Uterus (tissue), 4 donors: ENCODE data around the gene PKNOX2. TPM values are rescaled to one million over a fixed set of nuclear protein-coding genes. Genes with fewer than 3 reads are reported as not detected.

ENCODE experiments used
- DNase-seq, 2 donors: peaks; one replicate each; pipeline ENCODE4 v3.0.0-alpha.2; 2019 to 2020
- H3K27ac ChIP-seq, 2 donors: fragments of 200-600 bp; sonication (generic); 1 replicate in 1 of 2; 2 replicates in 1 of 2; pipeline ENCODE4 v1.5.1; 2016 to 2018
- H3K27me3 ChIP-seq, 2 donors: fragments of 200-600 bp; sonication (generic); one replicate each; pipeline ENCODE4 v1.5.1; 2018 to 2019; ENCODE audit warnings: control low read depth in 1 of 2
- H3K36me3 ChIP-seq, 2 donors: fragments of 200-600 bp; sonication (generic); one replicate each; pipeline ENCODE4 v1.5.1; 2019; ENCODE audit warnings: control low read depth in 1 of 2
- H3K4me1 ChIP-seq, 2 donors: fragments of 200-600 bp; sonication (generic); one replicate each; pipeline ENCODE4 v1.5.1; 2018 to 2019; ENCODE audit warnings: control low read depth in 1 of 2
- H3K4me3 ChIP-seq, 2 donors: fragments of 200-600 bp; sonication (generic); 1 replicate in 1 of 2; 2 replicates in 1 of 2; pipeline ENCODE4 v1.5.1; 2018 to 2019; ENCODE audit warnings: mild to moderate bottlenecking in 1 of 2
- H3K9me3 ChIP-seq, 2 donors: fragments of 200-600 bp; sonication (generic); one replicate each; pipeline ENCODE4 v1.5.1; 2019; ENCODE audit warnings: control low read depth in 1 of 2
- POLR2A ChIP-seq, 2 donors: fragments of 450-650 bp; IDR thresholded peaks; one replicate each; pipeline ENCODE4 v1.6.1; 2016; ENCODE audit warnings: antibody characterized with exemption in 2 of 2, mild to moderate bottlenecking in 1 of 2, moderate library complexity in 1 of 2
- intact Hi-C: fragments of 100-400 bp; cut with DNase I; formaldehyde crosslinking; loops from one replicate; pipeline ENCODE4 v1.15.1; 2023; ENCODE audit warnings: low total_unique reads
- total RNA-seq, 4 donors: library from RNA; depleted of rRNA in 3 of 4; stranded (reverse); fragments of >200 nt in 3 of 4; gene quantifications; one replicate each; pipeline versions ENCODE4 v1.1.0 to v1.2.4, GENCODE V29; 2014 to 2023
- TF ChIP-seq, protein P1 (sequence below), 4 experiments: fragments of 200-600 bp in 2 of 4; fragments of 450-650 bp in 2 of 4; sonication (generic) in 2 of 4; IDR thresholded peaks; one replicate each; pipeline ENCODE4 v1.5.1; 2016 to 2019; ENCODE audit warnings: antibody characterized with exemption in 4 of 4, mild to moderate bottlenecking in 2 of 4, moderate library complexity in 1 of 4
- donor health status: DM: yes; HTN: yes; CAD: no.

The PKNOX2 gene
- total RNA-seq, 4 donors from 2014 or later: 0.29 to 22.7 (median 3.3) TPM

DNA sequence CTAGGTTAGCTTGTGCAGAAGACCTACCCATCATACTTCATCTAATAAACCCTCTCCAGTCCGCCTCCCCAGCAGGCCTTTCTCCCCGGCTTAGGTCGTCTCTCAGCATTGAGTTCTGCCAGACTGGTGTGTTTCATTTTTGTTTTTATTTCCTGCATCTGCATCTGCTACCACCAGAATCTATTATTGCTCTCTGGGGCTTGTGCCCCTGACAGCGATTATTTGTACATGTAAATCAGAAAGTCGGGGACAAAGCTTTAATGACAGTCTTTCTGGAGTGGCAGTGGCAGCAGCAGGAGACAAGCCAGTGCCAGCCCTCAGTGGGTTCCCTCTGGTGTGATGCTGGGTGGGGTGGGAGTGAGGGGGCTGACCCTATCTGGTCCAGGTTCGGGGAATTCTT is 127.5 kb downstream of the PKNOX2 start:
- Histone ChIP-seq H3K27me3 (no peaks in the 10 kb centered on the region), H3K4me1 (peaks cover 0 to 5% of the 10 kb centered on the region in 2 donors), H3K36me3 (no peaks in the 10 kb centered on the region), H3K27ac (no peak overlapping the region), H3K4me3 (no peak overlapping the region), H3K9me3 (no peaks in the 10 kb centered on the region)
- TF ChIP-seq, protein P1, sequence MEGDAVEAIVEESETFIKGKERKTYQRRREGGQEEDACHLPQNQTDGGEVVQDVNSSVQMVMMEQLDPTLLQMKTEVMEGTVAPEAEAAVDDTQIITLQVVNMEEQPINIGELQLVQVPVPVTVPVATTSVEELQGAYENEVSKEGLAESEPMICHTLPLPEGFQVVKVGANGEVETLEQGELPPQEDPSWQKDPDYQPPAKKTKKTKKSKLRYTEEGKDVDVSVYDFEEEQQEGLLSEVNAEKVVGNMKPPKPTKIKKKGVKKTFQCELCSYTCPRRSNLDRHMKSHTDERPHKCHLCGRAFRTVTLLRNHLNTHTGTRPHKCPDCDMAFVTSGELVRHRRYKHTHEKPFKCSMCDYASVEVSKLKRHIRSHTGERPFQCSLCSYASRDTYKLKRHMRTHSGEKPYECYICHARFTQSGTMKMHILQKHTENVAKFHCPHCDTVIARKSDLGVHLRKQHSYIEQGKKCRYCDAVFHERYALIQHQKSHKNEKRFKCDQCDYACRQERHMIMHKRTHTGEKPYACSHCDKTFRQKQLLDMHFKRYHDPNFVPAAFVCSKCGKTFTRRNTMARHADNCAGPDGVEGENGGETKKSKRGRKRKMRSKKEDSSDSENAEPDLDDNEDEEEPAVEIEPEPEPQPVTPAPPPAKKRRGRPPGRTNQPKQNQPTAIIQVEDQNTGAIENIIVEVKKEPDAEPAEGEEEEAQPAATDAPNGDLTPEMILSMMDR (IDR thresholded peaks at IDR 0.05): no peak
- TF ChIP-seq POLR2A (IDR thresholded peaks at IDR 0.05): no peak
- intact Hi-C loops: no loop called here
- DNase-seq: no peak

DNA sequence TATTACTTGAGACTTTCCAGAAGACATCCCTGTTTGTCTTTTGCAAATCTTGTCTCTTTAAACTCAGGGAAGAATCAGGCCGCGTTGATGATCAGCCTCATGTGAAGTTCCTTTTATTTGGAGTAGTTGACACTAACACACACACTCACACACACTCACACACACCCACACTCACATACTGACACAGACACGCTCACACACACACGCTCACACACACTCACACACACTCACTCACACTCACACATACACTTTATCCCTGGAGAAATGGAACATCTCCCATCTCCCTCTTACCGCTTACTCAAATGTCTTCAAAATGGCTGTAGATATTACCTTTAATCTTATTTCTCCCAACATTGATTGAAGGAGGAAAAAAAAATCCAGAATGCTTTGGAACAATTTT is 129.0 kb downstream of the PKNOX2 start:
- Histone ChIP-seq H3K27ac (no peak overlapping the region), H3K9me3 (no peaks in the 10 kb centered on the region), H3K4me1 (no peaks in the 10 kb centered on the region), H3K27me3 (no peaks in the 10 kb centered on the region), H3K36me3 (no peaks in the 10 kb centered on the region), H3K4me3 (no peak overlapping the region)
- intact Hi-C loops: no loop called here
- TF ChIP-seq, protein P1 (IDR thresholded peaks at IDR 0.05): no peak
- no peak for TF ChIP-seq POLR2A (IDR thresholded peaks at IDR 0.05)
- no peak for DNase-seq

DNA sequence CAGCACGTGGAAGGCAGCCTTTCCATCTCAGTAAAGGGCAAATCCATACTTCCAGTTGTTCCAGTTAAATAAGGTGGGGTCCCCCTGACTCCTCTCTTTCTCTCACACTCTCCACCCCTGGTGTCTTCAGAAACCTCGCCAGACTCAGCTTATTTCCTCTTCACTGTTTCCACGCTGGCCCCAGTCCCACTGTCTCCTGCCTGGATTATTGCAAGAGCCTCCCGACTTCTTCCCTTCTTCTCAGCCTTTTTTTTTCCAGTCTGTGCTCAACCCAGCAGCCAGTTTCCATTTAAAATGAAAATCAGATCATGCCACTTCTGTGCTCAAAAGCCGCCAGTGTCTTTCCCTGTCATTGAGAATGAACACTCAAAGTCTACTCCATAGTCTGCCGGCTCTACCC is 131.4 kb downstream of the PKNOX2 start:
- H3K27me3 ChIP-seq: no peaks in the 10 kb centered on the region
- H3K4me1 ChIP-seq: peaks cover 0 to 5% of the 10 kb centered on the region in 2 donors
- intact Hi-C loops: no loop called here
- H3K4me3 ChIP-seq: no peak overlapping the region
- H3K9me3 ChIP-seq: no peaks in the 10 kb centered on the region
- no peak for TF ChIP-seq POLR2A (IDR thresholded peaks at IDR 0.05)
- TF ChIP-seq, protein P1 (IDR thresholded peaks at IDR 0.05): no peak
- DNase-seq: peak in 1 of 2 donors; percentile 58
- H3K36me3 ChIP-seq: no peaks in the 10 kb centered on the region
- H3K27ac ChIP-seq: no peak overlapping the region

DNA sequence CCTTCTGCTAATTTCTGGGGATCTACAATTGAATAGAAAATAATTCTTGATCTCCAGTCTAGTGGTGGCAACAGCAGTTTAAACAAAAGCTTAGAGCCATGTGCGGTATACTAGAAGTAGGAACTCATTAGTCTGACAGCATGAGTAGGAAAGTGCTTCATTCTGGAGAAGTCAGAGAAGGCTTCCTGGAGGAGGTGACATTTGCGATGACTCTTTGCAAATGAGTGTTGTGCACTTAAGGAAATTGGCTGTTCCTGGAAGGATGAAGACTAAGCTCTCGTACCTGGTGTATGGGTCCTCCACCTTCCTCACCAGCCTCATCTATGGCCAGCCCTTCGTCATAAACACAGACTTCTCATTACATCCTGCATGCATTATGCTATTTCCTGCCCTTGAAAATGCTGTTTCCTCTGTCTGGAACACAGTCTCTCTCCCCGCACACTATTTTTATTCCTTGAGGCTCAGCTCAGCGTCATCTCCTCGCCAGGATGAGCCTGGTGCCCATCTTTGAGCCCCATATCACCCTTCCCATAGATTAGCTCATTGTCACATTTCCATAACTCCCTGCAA is 132.9 kb downstream of the PKNOX2 start:
- H3K36me3 ChIP-seq: no peaks in the 10 kb centered on the region
- no peak for TF ChIP-seq POLR2A (IDR thresholded peaks at IDR 0.05)
- TF ChIP-seq, protein P1 (IDR thresholded peaks at IDR 0.05): no peak
- H3K27ac ChIP-seq: no peak overlapping the region
- no peak overlapping the region for H3K4me3 ChIP-seq
- DNase-seq: no peak
- H3K27me3 ChIP-seq: no peaks in the 10 kb centered on the region
- H3K9me3 ChIP-seq: no peaks in the 10 kb centered on the region
- H3K4me1 ChIP-seq: peaks cover 0 to 7% of the 10 kb centered on the region in 2 donors
- intact Hi-C loops: no loop called here

DNA sequence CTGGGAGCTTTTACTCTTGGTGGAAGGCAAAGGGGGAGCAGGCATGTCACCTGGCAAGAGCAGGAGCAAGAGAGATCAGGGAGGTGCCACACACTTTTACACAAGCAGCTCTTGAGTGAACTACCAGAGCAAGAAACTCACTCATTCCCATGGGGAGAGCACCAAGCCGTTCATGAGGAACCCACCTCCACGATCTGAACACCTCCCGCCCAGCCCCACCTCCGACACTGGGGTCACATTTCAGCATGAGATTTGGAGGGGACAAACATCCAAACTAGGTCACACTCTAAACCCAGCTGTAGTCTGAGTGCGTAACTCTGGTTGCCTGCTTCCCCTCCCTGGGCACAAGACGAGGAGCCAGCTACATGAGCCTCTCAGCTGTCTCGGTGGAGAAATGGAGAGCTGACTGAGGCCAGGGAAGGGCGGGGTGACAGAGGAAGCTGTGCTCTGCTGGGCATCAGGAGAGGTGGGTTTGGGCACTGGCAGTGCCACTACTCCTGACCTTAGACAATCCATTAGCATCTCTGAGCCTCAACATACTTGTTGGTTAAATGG is 134.6 kb downstream of the PKNOX2 start:
- no peak for DNase-seq
- no peak overlapping the region for H3K4me3 ChIP-seq
- no peak overlapping the region for H3K27ac ChIP-seq
- TF ChIP-seq, protein P1 (IDR thresholded peaks at IDR 0.05): no peak
- TF ChIP-seq POLR2A (IDR thresholded peaks at IDR 0.05): no peak
- H3K9me3 ChIP-seq: no peaks in the 10 kb centered on the region
- intact Hi-C loops: no loop called here
- no peaks in the 10 kb centered on the region for H3K27me3 ChIP-seq
- peaks cover 0 to 7% of the 10 kb centered on the region in 2 donors for H3K4me1 ChIP-seq
- H3K36me3 ChIP-seq: no peaks in the 10 kb centered on the region
